GM19455 (cell line): ENCODE data around the gene AMZ1.
"Not testable (repeated sequence)": the region's sequence is repeated elsewhere in the genome, so short reads cannot be mapped to it uniquely, and the experiment has no call there.

Source experiments
- ATAC-seq: cut with Tn5 transposase; IDR thresholded peaks from one replicate; pipeline ENCODE4 v1.9.1; 2021; ENCODE audit not compliant: unreplicated experiment

Gene AMZ1

DNA sequence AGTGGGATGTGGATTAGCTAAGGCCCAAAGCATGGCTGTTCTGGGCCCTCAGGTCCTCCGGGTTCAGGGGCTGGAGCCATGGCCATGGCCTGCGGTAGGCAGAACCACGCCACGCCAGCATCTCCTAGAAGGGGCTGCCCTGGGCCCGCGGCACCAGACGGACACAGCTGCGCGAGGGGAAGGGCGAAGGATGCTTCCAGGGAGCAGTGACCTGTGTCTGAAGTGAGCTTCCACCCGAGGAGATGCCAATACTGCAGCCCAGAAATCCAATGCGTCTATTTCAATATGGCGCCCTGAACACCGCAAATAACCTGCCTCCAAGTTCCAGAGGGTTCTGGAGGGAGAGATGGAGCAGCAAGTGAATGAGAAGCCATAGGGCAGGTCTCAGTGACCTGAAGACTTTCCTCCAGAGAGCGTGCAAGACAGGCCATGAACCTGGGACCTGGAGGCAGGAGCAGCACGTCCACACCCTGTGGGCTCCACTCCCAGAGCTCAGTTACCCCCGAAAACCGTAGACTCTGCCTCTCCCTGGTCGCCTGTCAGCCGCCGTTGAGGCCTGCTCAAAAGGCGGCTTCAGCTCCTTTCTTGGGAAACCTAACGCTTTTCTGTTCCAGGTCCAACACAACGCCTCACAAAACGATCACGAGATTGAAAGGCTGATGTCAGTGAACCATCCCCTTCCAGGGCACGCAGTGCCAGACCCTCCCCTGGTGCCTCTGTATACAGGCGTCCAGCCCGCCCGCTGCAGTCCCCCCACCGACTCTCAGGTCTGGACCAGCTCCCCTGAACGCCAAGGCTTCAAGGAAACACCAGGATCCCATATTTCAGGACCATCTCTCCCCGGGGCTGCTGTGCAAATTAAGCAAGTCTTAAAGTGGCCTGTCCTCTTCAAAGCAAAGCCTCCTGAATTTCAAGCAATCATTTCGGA, 37.4 kb downstream of the AMZ1 start:
- ATAC-seq = no peak

DNA sequence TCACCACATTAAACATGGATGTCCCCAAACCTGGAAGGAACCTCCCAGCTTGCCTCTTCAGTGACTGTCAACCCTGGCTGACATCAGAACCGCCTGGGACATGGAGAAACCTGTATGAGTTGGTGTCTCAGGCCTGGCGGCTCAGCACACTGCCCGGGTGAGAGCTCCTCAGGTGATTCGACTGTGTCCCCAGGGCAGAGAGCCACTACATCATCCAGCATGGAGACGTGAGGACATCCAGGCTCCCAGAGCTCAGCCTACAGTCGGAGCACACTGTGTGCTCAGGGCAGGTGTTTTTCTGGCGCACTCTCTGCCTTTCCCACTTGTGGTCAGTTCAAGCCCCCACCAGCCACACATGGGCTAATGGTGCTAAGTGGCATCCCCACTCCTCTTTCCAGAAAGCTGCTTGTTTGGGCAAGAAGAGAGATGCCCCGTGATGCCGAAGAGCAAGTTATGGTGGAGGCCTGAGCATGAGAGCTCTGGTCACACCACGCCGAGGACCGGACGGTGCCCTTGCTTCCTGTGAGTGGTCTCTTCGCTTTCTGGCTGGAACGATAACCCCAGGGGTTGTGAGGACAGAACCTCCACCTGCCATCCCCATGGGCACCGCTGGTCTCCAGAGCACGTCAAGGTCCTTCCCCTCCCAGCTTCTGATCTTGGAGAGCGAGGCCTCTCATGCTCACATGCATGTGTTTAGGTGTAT, 38.5 kb downstream of the AMZ1 start:
- no peak for ATAC-seq

DNA sequence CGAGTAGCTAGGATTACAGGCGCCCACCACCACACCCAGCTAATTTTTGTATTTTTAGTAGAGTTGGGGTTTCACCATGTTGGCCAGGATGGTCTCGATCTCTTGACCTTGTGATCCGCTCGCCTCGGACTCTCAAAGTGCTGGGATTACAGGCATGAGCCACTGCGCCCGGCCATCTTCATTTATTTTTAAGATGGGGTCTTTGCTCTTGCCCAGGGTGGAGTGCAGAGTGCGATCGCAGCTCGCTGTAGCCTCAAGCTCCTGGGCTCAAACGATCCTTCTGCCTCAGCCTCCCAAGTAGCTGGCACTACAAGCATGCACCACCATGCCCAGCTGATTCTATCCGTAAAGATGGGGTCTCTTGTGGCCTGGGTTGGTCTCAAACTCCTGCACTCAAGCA, 39.2 kb downstream of the AMZ1 start:
- ATAC-seq = not testable (repeated sequence)

DNA sequence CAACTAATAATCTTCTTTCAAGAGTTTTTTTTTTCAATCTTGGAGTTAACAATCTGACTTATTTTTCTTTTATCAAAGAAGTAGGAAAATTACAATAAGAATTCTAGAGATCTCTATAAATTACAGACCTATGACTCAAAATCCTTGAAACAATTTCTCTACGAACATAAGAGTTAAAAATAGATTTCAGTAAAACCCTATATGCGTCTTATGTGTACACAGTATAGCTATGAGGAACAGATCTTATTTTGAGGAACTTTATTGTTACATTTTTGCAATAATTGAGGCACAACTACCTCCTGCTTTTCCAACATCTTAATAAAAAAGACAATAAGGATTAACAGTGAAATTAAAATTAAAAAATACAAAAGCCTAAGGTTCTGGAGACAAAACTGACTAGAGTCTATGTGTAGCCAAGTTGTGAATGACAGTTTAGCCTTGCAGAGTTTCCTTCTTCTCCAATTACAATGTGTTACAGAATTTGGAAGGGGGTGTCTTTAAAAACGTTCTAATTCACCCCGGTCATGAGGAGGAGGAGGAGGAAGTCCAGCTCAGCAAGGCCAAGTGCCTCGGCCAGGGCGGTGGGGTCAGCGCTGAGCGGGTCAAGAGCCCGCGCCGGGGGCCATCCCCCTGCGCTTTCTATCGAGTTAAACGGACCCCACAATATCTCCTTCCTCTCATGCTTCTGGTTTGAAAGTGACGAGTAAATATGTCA, 40.5 kb downstream of the AMZ1 start:
- ATAC-seq = no peak

DNA sequence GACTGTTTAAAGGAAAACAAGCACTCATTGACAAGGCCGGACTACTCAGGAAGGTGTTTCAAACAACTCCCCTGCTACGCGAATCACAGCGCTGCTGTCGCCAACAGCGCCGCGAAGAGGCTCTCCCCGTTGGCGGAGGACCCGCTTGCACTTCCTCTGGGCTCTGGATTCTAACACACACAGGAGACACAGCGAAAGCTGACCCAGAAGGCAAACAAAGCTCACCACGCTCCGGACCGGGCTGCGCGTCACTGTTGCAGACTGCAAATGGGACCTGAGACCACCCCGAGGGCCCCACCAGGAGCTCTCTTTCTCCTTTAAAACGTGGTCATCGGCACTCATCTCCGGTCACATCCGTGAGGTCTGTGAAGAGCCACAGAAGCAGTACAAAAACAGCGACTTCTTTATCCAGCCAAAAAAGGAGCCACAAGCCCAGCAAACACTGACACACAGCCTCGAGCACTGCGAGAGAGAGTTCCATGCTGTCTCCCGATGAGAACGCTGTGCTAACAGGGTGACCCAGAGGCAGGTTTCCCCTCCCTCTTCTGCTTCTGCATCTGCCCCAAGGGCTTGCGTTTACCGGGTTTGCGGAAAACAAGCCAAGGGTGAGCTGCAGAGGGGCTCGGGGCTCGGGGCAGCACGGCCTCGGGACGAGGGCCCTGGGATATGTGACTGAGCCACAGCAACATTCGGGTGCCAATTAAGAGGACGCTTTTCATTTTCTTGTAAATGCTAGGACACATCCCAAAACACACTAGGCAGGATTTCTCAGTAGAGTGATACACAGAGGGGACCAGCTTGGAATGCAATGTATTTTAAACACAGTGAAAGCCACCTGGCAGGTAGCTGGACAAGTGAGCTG, 41.3 kb downstream of the AMZ1 start:
- ATAC-seq = no peak

DNA sequence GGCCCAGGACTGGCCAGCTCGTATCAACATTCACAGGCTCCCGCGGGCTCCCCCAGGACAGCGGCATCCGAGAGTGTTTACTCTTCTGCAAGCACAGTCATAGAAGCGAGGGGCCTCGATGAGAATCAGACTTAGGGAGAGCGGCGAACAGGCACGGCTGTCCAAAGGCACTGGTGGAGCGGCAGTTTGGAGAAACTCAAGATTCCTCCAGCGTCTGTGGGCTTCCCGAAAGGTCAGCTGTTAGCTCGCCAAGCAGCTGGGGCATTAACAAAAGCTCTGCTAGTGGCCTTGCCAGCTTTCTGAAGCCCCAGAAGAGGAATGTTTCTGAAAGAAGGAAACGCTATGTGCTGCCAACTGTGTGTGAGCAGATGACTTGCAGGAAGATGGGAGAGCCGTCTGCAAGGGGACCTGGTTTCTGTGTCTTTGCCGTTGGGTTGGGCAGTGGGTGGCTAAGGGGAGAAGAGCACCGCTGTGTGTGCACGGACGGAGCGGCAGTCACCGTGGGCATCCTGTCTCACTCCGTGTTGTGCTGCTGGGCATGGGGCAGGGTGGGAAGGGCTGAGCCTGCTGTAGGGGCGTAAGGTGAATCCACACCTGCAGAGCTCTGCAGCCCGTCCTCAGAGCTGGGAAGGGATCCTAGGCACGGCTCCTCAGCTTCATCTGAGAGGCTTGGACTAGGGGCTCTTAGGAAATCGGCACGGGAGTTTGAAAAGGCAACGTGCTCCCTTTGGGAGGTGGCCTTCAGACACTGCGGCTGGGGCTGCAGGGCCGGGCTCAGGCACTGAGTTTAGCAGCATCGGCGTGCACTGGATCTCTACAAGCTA, 42.1 kb downstream of the AMZ1 start:
- ATAC-seq = no peak

DNA sequence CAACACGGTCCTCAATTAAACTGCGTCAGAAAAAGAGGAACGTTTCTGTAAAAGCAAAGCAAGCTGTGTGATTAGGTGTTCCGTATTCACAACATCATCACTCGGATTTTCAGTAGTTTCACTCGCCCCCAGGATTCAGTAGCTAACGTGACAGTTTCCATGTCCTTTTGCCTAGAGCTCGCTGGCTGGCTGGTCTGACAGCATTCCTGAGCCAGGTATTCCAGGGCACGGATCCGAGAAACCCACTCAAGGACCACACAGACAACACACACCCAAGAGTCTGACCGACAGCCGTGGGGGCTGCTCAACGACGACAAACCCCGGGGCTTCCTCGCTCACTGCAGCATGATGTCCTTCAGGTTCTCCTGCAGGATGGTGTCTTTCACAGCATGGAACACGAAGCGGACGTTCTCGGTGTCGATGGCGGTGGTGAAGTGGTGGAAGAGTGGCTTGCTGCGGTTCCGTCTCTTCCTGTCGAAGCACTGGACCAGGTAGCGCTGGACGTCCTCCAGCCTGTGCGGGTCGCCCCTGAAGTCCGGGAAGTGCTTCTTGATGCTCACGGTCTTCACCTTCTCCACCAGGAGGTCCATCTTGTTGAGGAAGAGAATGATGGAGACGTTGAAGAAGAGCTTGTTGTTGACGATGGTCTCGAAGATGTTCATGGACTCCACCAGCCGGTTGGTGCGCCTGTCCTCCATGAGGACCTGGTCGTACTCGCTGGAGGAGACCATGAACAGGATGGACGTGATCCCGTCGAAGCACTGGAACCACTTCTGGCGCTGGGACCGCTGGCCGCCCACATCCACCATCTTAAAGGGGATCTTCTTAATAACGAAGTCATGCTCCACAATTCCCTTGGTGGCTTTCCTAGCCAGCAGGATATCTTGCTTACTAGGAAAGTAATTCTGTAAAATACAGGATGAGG, 43.1 kb downstream of the AMZ1 start:
- ATAC-seq = no peak

DNA sequence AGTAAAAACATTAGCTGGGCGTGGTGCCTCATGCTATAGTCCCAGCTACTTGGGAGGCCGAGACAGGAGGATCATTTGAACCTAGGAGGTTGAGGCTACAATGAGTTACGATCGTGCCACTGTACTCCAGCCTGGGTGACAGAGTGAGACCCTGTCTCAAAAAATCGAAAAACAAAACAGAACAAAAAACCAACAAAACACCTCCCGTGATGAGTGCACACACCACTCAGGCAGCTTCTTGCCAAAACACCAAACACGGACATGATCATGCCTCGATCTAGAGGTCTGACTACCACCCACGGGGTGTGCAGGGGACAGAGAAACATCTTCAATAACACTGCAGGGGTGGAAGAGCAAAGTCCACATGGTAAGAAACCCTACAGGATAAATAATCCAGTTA, 44.4 kb downstream of the AMZ1 start:
- no peak for ATAC-seq

DNA sequence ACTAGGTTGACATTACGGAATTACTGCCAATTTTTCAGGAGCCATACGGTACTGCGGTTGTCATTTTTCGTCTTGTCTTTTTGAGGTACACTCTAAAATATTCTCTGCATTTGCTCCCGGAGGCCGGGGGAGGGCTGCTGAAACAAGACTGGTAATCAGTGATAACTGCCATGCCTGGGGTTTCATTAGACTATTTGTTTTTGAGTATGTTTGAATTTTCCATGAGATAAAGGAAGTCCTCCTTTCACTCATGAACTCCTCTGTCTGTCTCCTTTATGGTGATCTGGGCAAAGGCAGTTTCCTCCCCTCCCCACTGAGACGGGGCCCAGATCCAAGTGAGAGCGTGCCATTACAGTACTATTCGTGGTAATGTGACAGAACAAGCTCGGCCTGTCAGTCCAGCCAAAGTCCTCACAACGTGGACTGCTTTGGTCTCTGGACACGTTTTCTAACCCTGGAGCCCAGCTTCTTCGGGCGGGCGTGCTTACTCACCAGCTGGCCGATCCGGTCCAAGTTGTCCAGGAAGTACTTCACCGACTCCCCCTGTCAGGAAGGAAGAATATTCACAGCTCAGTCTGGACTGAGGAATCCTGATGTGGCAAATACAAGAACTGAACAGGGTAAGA, 45.1 kb downstream of the AMZ1 start:
- ATAC-seq = no peak

DNA sequence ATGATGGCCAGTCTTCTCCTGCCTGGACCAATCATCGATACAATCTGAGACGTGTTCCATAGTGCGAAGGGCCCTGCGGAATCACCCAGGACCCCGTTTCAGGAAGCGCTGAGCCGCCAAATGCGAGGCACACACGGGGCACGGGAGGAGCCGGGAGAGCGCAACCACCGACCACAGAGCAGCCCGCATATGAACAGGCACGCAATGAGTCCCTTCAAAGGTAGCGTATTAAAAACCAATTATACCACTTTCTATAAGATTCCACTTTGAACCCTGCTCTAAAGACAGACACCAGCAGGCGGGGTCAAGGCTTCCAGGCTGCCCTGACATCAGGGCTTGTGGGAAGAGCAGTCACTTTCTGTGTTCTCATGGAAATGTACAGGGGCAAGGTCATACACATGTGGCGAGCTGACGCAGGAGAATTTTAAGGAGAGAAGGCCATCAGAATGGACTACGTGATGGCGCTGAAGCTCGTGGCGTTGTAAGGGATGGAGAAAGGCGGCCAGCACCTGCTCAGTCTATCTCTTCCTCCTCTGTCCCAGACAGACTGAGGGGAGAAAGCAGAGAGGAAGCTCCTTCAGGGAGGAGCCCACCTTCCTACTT, 46.2 kb downstream of the AMZ1 start:
- no peak for ATAC-seq

DNA sequence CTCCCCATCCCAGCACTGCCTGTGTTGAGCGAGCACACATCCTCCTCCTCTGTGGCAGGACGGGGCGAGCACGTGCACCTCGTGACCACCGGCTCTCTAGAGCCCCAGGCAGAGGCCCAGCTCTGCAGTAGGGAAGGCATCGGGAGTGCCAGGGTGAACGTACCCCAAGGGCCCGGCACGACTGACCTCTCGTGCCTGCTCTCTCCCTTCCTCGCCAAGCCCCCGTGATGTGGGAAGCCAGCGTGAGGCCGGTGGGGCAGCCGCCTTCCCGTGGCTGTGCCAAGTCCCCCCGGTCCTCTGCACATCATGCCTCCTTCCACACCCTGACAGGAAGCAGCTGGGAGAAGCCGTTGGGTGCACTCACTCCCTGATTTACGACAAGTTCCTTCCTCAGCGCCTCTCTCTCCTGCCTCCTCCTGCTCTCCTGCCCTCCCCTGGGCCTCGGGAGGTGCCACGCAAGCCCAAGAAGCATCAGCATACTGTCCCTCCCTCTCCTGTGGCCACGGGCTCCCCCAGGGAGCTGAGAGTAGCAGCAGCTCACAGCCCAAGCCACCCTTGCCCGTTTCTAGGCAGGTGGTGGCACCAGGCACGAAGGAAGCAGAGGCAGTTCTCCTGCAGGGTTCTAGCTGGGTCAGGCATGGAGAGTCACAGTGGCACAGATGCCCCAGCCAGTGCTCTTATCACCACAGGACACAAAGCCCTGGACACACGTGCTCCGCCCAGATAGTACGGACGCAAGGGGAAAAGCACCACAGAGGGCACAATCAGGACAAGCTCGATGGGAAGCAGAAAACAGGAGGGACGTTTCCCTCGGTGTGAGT, 47.0 kb downstream of the AMZ1 start:
- no peak for ATAC-seq

DNA sequence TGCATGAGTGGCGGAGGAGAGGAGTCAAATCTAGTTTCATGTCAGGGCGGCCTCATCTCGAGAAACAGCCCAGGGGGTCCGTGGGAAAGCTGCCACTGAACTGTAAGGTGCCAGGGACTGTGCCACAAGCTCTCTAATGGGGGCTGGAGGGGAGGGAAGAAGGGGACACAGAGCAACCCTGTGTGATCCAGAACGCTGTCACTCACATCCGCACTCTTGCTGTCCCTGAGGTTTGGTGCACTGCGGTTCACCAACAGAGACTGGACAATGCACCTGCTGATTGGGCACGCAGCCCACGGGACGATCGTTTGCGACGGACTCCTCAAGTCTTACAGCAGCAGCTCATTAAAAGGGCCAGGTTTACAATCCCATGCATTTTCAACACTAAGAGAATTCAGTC, 47.7 kb downstream of the AMZ1 start:
- ATAC-seq = no peak

DNA sequence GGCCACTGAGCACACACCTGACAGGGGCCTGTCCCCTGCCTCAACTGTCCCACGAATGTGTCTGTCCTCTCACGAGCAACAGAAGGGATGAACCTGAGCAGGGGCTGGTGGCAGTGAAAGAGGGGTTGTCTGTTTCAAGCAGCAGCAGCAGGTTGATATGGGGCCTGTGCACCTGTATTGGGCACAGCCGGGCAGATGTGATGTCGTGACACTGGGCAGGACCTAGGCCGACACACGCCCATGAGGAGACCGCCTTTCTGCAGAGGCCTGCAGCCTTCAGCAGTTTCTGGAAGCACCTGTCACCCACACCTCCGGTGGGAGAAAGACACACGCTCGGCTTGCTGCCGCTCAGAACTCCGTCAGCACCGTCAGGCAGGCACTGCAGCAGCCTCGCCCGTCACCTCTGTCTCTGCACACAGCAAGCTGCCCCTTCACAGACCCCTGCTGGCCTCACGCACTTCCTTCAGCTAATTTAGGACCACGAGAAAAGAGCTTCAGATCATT, 48.5 kb downstream of the AMZ1 start:
- no peak for ATAC-seq

DNA sequence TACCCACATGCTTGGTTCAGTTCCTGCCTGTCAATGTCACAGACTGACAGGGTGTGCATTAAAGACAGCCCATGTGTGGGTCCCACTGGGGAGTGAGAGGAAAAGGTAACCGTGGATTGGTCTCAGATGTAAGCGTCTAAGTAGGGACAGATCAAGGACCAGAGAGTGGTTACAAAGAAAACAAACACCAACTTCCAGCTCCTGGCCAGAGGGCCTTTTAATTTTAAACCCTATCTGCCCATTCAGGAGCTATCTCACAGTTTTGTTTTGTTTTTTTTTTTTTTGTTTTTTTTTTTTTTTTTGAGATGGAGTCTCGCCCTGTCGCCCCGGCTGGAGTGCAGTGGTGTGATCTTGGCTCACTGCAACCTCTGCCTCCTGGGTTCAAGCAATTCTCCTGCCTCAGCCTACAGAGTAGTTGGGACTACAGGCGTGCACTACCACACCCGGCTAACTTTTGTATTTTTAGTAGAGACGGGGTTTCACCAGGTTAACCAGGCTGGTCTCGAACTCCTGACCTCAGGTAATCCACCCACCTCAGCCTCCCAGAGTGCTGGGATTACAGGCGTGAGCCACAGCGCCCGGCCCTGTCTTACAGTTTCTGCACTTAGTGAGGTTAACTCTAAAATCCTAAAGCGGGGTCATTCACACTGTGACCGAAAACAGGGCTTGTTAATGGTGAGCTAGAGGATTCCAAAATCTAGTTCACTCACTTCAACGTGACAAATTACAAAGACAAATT, 49.2 kb downstream of the AMZ1 start:
- ATAC-seq = not testable (repeated sequence)

DNA sequence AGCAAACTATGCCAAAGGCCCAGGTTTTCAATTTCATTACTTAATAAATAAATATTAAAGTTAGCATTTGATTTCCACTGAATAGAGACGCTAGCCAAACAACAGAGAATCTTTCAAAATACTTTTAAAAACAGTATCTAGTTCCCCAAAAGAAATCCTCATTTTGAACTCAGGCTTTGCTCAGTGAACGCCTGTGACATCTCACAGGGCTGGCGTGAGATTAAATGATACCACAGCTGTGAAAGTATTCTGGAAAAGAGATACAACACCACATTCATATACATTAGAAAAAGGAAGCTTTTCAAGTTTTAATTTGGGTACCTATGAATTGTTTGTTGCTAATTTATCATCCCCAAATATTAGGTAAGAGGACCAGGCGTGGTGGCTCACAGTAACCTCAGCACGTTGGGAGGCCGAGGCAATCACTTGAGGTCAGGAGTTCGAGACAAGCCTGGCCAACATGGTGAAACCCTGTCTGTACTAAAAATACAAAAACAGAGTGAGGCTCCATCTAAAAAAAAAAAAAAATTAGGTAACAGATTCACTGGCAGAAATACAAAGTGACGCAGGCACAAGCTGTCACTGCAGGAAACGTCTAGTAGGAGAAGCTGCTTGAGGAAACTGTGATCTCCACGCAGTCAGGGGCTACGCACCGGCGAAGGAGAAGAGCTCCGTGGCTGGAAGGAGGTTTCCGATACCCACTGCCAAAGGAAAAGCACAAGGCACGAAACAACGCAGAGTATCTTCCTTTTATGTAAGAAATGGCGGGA, 50.0 kb downstream of the AMZ1 start:
- ATAC-seq = no peak
